PFSK-1 (cell line): Measurements from ENCODE around the gene PLCL2.

Experiments used
- POLR2AphosphoS5 ChIP-seq: IDR thresholded peaks from 2 replicates; pipeline ENCODE4 v1.6.1; 2012; ENCODE audit warnings: low read depth, mild to moderate bottlenecking, control low read depth, low read length, moderate library complexity
- SIN3A ChIP-seq: IDR thresholded peaks from 2 replicates; pipeline ENCODE4 v1.6.1; 2012; ENCODE audit warnings: mild to moderate bottlenecking, low read length, moderate library complexity, borderline replicate concordance; ENCODE audit not compliant: insufficient read depth
- TF ChIP-seq, protein P1 (sequence below), 2 experiments: IDR thresholded peaks; 2 replicates each; pipeline versions ENCODE4 v1.6.1 to v1.8.0; 2011 to 2012; ENCODE audit warnings: low read depth in 2 of 2, low read length in 2 of 2, control low read depth in 1 of 2, inconsistent platforms in 1 of 2, mild to moderate bottlenecking in 1 of 2, moderate library complexity in 1 of 2; ENCODE audit not compliant: insufficient read depth in 1 of 2

- TF ChIP-seq POLR2AphosphoS5 (no peak), SIN3A (no peak)
- TF ChIP-seq, protein P1, sequence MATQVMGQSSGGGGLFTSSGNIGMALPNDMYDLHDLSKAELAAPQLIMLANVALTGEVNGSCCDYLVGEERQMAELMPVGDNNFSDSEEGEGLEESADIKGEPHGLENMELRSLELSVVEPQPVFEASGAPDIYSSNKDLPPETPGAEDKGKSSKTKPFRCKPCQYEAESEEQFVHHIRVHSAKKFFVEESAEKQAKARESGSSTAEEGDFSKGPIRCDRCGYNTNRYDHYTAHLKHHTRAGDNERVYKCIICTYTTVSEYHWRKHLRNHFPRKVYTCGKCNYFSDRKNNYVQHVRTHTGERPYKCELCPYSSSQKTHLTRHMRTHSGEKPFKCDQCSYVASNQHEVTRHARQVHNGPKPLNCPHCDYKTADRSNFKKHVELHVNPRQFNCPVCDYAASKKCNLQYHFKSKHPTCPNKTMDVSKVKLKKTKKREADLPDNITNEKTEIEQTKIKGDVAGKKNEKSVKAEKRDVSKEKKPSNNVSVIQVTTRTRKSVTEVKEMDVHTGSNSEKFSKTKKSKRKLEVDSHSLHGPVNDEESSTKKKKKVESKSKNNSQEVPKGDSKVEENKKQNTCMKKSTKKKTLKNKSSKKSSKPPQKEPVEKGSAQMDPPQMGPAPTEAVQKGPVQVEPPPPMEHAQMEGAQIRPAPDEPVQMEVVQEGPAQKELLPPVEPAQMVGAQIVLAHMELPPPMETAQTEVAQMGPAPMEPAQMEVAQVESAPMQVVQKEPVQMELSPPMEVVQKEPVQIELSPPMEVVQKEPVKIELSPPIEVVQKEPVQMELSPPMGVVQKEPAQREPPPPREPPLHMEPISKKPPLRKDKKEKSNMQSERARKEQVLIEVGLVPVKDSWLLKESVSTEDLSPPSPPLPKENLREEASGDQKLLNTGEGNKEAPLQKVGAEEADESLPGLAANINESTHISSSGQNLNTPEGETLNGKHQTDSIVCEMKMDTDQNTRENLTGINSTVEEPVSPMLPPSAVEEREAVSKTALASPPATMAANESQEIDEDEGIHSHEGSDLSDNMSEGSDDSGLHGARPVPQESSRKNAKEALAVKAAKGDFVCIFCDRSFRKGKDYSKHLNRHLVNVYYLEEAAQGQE (IDR thresholded peaks at IDR 0.05; ENCODE audit: insufficient read depth in 1 of 2, low read depth in 2 of 2, low read length in 2 of 2), result no peak
Measured at GRCh38 chr3:16873872-16874271, 10.9 kb upstream of the PLCL2 start.
